SHP77 treated with DMSO at 0.1 percent for 48 hours (cell line): ENCODE measurements around the gene KHK.
"Not testable (repeated sequence)": the region's sequence is repeated elsewhere in the genome, so short reads cannot be mapped to it uniquely, and the experiment has no call there.

Experiments used
- DNase-seq: peaks from one replicate; lab custom pipeline; 2025; lab: John Stamatoyannopoulos, UW

The KHK gene

DNA sequence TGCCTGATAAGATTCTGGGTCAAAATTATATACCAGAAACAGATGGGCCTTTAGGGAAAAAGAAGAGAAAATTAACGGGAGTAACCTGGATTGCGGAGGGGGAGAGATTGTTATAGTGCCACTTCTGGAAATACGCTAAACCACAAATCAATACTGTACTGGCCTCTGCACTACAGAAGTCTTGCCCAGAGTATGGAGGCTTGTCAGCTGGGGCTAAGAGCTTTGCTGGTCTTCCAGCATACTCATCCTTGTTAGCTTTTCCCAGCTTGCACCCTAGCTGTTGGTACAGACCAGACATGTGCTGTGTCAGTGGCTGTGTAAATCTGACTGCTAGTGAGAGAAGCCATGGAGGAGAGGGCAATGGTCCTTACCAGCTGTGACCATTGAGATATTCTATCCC is 26.2 kb upstream of the KHK start:
- no peak for DNase-seq

DNA sequence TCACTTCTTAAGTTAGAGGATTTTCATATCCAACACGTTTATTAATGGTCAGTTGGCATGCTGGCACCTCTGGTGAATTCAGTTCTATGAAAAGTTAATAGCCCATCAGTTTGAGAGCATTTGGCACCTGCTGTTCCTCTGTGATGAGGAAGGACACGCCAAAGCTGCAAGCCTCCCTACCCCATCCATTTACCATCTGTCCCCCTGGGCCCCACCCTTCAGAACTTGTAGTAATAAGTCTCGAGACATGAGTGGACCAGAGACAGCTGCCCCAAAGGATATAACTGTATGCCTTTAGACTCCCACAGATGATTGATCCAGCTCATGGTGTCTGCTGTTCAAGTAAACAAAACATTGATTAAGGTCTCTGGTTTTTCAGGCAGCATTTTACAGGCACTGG is 21.4 kb upstream of the KHK start:
- no peak for DNase-seq

DNA sequence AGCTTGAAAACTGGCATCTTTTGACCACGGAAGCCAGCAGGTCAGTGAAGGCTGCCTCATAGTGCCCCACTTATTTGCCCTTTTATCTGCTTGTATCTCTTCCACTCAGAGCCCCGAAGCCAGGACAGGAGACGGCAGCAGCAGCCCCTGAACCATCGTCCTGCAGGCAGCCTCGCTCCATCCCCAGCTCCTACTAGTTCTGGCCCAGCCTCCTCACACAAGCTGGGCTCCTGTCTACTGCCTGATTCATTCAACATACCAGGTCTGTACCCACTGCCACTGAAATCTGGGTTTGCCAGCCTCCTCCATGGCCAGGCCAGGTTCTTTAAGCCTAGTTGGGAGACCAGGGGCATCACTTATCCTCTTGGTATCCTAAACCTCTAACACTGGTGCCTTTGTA is 19.2 kb upstream of the KHK start:
- no peak for DNase-seq

DNA sequence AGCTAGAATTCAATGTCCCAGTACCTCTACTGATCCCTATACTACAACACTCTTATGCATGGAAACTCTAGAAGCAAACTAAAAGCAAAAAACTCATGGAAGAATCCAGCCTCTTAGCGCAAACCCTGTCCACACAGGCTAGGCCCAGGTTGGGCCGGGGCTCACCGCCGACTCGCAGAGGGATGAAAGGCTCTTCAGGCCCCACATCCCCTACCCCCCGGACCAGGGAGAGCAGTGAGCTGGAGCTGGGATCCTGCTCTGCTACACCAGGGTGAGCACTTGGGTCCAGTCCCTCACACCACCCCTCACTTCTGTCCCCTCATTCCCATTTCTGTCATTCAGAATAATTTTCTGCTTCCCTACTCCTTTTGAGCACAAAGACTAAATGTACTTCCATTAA is 17.1 kb upstream of the KHK start:
- DNase-seq = no peak

DNA sequence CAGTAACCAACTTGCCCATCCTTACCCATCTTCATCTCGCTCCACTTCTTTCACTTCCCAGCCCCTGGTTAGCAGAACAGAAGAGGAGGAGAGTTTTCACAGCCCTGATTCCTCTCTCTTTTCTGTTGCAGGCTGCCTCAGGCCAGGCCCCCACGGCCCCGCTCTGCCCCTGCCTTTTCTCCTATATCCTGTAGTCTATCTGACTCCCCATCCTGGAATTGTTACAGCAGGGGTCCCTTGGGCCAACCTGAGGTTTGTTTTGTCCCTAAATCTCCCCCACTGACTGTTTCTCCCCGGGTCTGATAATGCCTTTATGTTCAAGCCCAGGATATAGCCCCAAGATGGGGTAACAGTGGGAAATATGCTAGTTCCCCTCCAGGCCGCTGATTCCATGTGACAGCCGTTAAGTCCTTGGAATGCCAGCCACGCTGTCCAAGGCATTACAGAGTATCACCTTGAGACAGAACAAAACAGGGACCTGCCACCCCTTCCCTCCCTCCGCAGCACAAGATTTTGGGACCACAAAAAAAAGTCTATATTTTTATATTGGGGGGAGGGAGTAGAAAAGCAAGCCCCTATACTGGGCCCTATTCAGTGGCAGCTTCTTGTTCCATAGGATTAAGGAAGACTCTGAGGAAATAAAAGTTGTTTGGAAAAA is 16.5 kb upstream of the KHK start:
- DNase-seq = no peak

DNA sequence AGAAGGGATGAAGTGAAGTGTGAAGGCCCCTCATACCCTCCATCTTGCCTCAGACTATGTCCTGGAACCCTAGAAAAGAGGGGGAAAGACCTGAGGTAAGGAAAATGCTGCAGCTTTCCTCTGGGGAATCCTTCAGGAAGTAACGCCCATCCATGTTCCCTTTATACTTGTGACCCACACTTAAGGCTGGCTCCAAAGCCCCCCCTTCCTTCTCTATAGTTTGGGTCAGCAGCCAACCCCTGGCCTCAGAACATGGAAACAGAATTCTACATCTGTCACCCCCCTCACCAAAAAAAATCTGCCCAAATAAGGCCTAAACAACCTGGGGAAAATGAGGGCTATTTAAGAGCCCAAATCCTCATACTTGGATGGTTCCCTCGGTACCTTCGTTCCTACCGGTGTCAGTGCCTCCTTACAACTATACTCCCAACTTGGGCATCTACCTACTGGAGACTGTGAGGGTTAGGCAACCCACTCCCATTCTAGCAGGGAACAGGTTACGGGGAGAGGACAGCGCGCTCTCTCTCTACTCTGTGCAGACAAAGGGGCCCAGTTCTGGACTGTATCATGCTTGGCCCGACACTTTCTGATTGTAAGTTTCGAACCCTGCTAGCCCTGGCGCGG is 15.8 kb upstream of the KHK start:
- no peak for DNase-seq

DNA sequence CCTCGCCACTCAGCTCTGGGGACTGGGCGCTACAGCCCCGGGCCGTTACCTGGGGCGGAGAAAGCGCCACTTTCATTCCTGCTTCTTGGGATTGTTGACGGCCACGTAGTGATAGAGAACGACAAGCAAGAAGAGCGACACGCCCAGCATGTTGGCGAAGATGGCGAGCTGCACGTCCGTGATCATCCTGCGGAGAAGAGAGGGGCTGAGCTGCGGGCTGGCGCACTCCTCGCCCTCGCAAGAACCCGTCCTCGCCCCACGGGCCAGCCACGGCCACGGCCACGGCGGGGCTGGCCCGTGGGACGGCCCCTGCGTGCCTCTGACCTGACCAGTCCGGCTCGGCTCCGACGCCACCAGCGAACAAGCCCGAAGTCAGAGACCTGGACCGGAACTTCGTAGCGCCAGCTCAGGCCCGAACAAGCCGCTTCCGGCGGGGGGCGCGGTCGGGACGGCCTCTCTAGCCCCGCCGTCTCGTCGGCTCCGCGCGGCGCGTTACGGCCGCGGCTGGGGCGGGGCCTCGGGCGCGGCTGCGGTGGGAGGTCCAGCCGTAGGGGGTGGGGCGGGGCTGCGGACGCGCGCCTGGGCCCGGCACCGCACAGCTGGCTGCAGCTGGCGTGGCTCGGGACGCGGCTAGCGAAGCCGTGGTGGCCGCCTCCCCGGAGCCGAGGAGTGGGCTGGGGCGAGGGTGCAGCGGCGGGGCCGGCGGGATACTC is 15.1 kb upstream of the KHK start, which contains the start of gene OST4:
Gene OST4 (minus strand): TSS at position 378 of the 713 bp plus-strand sequence.
- DNase-seq = peak; percentile 48

DNA sequence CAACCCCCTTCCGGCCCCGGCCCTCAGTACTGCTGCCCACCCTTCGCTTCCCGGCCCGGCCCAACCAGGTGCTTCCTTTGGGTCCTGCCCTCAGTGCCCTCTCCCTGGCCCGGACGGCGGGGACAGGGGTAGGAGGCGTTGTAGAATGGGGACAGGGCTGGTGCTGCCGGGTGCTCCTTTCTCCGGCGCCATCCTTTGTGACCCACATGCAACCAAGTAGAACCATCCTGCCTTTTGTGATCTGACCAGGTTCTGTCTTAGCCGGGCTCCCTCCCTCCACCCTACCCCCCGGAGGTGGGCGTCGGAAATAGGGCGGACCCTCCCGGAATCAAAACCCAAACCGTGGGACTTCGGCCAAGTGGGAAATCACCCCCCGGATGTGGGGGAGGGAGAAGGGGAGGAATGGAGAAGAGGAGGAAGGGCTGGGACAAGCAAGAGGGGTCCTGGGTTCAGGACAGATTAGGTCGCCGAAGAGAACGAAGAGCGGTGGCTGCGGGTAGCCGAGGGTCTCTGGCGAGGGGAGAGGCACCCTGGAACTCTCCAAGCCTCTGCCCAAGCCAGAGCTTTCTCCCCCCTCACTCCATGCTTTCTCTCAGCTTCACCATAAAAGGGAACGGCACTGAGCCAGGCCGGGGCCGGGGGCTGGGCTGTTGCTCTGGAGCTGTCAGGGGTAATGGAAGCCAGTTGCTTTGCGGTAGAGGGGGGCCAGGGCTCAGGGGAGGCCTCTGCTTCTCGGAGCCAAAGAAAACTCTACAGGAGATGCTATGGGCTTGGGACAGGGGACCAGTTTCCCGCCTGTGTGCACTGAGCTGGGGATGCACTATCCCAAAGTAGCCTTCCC is 14.4 kb upstream of the KHK start:
- no peak for DNase-seq

DNA sequence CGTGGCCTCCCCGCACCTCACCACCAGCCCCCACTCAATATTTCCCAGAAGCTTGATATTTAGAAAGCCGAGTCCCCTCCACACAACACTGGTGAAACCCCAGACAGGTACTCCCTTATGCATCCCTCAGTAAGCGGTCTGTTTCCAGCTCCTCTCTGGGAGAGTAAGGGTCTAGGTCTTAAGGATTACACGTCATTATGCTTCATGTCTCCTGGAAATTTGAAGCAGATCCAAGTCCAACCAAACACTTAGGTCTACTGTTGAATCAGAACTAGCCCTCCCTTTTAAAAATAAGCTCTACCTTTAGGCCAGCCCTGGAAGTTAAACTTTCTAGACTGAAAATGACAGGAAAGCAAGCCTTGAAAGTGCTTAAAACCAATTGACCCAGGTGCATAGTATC is 13.7 kb upstream of the KHK start:
- DNase-seq = no peak

DNA sequence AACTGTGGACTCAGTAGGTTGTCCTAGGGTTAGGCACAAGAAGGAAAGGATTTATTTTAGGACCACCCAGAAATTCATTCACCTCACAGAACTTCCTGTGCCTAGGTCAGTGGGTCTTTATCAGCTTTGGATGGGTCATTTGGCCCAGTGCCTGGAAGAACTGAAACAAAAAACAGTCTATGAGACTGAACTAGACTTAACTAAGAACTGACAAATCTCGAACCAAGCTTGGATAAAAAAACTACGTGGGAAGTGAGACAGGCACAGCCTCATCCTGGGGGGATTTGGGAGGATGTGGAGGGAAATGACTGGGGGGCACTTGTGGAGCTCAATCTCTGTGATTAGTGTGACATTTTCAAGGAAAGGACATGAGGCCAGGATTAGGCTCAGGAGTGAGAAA is 12.8 kb upstream of the KHK start:
- no peak for DNase-seq

DNA sequence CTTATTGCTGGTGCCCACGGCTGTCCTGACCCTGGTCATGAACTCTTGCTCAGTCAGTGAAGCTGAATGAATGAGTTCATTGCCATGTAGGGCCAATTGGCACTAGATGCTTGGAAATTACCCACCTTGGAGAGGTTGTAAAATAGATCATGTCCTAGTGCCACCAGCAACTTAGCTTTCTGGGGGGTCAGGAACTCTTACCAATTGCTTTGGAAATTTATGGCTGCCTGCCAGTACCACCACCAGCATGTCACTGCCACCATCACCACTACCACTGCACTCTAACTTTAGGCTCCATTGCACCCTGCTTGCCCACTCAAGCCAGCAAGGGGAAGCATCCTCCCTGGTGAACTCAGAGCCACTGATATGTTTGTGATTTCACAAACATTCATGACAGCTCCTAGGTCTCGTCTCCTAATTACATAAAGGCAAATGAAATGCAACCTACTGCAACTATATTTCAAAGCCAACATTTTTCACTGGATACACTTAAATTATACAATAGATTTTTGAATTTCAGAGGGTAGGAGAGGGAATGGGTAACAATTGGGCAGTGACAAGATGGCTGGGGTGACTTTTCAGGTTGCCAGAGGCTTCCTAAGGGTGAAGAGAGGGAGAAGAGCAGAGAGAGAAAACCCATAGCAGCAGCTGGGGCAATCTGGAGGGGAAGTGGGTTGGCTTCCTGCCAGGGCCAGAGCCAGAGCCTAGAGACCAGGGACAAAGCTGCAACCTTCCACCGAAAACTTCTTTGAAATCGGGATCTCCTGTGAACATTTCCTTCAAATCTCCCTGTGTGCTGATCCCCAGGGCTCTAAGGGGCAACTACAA is 11.6 kb upstream of the KHK start:
- DNase-seq = peak; percentile 45

DNA sequence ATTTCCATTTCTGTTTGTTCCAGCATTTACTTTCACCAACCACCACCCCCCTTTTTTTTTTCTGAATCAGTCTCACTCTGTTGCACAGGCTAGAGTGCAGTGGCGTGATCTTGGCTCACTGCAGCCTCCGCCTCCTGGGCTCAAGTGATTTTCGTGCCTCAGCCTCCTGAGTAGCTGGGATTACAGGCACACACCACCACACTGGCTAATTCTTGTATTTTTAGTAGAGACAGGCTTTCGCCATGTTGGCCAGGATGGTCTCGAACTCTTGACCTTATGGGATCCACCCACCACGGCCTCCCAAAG is 11.1 kb upstream of the KHK start:
- DNase-seq = not testable (repeated sequence)

DNA sequence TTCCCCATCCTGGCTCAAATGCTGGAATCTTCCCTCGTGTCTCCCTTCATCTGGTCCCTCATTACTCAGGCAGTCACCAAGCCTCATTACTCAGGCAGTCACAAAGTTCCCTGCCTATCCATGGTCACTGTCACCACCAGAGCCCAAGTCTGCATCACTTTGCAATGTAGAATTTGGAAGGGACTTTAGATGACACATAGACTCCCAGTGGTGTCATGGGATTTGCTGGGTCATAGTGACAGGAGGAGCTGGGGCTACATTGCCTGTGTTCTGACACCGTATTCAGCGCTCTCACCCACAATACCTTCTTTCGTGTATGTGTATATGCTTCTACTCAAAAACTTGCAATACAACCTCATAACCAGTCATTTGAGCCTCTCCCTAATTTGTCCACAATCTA is 10.2 kb upstream of the KHK start:
- no peak for DNase-seq

DNA sequence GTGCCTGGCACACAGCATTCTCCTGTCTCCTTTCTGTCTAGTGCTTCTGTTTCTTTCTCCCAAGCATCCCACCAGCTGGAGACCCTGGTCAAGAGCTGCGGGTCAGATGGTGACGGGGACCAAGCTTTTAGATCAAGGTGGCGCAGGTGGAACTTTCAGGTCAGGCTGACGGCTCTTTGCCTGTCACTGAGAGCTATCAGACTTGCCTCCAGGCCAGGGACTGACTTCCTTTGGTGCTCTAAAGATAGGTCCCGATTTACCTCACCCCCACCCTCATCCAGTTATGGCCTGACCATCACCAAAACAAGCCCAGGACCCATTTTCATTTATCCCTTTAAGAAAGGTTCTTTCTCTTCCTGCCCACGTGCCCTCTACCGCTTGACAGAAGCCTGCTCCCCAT is 9.3 kb upstream of the KHK start:
- no peak for DNase-seq

DNA sequence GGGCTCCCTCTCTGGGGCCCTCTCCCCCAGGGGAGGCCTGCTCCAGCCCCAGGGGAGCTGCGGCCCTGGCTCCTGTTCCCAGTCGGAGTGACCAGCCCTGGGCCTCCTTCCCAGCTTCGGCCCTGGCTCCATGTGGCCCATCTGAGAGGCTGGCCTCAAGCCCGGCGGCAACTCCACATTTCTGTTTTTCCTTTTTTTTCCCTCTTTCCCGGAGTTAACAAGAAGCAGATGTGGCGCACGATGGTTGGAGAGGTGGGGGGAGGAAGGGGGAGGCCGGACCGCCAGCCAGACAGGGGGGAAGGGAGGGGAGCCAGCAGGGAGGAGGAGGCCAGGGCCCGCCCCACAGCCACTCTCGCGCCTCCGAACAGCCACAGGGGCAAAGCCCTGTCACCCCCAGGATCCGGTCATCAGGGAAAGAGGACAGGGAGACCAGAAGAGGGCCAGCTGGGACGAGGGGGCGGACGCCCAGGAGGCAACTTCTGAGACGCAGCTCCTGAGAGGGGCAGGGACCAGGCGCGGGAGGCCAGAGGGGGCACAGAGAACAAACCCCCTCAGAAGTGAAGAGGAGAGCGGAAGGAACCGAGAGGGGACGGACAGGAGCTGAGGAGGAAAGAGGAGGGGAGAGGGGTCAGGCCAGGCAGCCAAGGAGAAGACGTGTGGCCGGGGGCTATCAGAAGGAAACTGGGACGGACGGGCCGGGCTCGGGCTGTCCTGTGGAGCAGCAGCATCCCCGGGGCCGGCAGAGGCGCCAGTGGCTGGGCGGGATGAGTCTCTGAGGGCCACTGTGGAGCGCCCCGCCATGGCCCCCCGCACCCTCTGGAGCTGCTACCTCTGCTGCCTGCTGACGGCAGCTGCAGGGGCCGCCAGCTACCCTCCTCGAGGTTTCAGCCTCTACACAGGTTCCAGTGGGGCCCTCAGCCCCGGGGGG is 8.0 kb upstream of the KHK start, which contains the start of gene EMILIN1:
Gene EMILIN1 (plus strand): TSS at position 349 of the 928 bp plus-strand sequence. CDS start 451 bp downstream, at position 800.
- DNase-seq = no peak

DNA sequence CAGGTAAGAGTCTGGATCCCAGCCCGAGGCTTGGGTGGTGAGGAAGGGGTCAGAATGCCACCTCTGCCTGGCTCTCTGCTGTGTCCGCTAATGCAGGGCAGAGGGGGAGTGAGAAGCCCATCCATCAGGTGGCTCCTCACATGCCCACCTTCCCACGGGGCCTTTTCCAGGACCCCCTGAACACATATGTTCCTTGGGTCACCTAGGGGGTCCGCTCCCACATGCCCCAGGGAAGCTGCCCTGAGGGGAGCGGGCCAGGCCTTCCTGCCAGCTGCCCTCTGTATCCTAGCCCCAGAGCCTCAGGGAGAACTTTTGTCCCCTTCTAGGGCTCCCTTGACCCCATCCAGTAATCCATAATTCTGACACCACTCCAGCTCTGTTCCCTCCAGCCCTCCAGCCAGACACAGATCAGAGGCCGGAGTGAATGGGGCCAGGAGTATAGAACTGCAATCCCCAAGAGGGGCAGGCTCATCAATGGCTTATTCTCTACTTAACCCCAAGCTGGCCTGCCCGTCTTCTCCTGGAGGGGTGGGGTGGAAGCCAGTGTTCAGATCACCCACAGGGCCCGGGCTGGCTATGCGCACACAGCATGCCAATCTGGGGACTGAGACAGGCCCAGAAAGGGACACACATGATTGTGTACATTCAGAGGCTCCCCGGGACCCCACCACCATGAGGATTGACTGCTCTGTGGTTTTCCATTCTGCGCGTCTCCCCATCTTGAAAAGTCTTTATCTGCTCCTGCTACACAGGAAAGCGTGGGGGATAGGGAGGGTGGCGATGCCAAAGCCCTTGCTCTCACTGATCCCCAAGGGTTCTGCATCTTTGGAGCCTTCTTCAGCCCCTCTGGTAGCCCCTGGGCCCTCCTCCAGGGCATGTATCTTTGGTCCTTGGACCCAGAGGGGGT is 7.1 kb upstream of the KHK start:
- no peak for DNase-seq

DNA sequence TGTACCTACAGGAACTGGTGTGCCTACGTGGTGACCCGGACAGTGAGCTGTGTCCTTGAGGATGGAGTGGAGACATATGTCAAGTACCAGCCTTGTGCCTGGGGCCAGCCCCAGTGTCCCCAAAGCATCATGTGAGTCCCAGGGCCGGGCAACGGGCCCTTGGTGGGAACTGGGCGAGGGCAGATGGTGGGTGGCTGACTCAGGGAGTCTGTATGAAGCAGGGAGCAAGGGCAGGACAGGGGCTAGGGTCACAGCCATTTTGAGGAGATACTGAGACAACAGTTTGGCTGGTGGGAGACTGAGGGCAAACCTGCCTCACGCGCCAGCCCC is 6.5 kb upstream of the KHK start:
- DNase-seq = no peak

DNA sequence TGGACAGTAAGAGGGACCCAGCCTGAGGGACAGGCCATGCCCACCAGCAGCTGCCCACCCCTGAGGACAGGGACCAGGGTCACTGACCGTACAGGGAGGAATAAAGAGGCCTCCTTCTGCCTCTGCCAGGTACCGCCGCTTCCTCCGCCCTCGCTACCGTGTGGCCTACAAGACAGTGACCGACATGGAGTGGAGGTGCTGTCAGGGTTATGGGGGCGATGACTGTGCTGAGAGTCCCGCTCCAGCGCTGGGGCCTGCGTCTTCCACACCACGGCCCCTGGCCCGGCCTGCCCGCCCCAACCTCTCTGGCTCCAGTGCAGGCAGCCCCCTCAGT is 6.0 kb upstream of the KHK start:
- DNase-seq = no peak

DNA sequence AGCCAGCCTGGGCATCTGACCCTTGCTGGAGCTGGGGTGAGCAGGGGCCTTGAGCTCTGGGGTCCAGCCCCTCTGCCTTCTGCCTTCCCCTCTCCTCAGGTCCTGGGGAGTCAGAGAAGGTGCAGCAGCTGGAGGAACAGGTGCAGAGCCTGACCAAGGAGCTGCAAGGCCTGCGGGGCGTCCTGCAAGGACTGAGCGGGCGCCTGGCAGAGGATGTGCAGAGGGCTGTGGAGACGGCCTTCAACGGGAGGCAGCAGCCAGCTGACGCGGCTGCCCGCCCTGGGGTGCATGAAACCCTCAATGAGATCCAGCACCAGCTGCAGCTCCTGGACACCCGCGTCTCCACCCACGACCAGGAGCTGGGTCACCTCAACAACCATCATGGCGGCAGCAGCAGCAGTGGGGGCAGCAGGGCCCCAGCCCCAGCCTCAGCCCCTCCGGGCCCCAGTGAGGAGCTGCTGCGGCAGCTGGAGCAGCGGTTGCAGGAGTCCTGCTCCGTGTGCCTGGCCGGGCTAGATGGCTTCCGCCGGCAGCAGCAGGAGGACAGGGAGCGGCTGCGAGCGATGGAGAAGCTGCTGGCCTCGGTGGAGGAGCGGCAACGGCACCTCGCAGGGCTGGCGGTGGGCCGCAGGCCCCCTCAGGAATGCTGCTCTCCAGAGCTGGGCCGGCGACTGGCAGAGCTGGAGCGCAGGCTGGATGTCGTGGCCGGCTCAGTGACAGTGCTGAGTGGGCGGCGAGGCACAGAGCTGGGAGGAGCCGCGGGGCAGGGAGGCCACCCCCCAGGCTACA is 4.4 kb upstream of the KHK start:
- DNase-seq = no peak
